Vagina (tissue), 2 donors: ENCODE measurements around the gene IL7R.

Experiments
- CTCF ChIP-seq, 3 experiments: fragments of 450-650 bp in 2 of 3; fragments of 200-600 bp in 1 of 3; sonication (generic) in 1 of 3; IDR thresholded peaks; one replicate each; pipeline ENCODE4 v1.5.1; 2017 to 2019; ENCODE audit warnings: antibody characterized with exemption in 3 of 3, mild to moderate bottlenecking in 2 of 3, moderate library complexity in 2 of 3
- POLR2A ChIP-seq, 2 donors: fragments of 450-650 bp; IDR thresholded peaks; one replicate each; pipeline ENCODE4 v1.6.1; 2017; ENCODE audit warnings: antibody characterized with exemption in 2 of 2, mild to moderate bottlenecking in 2 of 2, moderate library complexity in 2 of 2
- POLR2AphosphoS5 ChIP-seq, 2 donors: sonication (generic); formaldehyde crosslinking; IDR thresholded peaks; one replicate each; pipeline ENCODE4 v1.9.0; 2017; ENCODE audit warnings: antibody characterized with exemption in 2 of 2, mild to moderate bottlenecking in 2 of 2, low read depth in 1 of 2; ENCODE audit not compliant: insufficient read depth in 1 of 2

GRCh38 chr5:35853631-35854030 is 3.1 kb upstream of the IL7R start:
- TF ChIP-seq POLR2A (IDR thresholded peaks at IDR 0.05) (no peak), POLR2AphosphoS5 (IDR thresholded peaks at IDR 0.05; ENCODE audit: insufficient read depth in 1 of 2, low read depth in 1 of 2) (no peak), CTCF (IDR thresholded peaks at IDR 0.05) (no peak)
